Nephron progenitor cell (in vitro differentiated cells): ENCODE measurements around the gene CTDSPL.
"Not testable (repeated sequence)": the region's sequence is repeated elsewhere in the genome, so short reads cannot be mapped to it uniquely, and the experiment has no call there.

Source experiments
- DNase-seq: peaks from one replicate; pipeline ENCODE4 v3.0.0; 2021
- H3K27ac Mint-ChIP-seq: 2 replicates; pipeline ENCODE4 v1.8.0; 2021; ENCODE audit warnings: mild to moderate bottlenecking, moderate library complexity, mixed read lengths
- H3K27me3 Mint-ChIP-seq: 2 replicates; pipeline ENCODE4 v1.8.0; 2021; ENCODE audit warnings: mild to moderate bottlenecking, low read depth, mixed read lengths; ENCODE audit not compliant: poor library complexity
- H3K36me3 Mint-ChIP-seq: 2 replicates; pipeline ENCODE4 v1.8.0; 2021; ENCODE audit warnings: low read depth, mixed read lengths
- H3K4me1 Mint-ChIP-seq: 2 replicates; pipeline ENCODE4 v1.8.0; 2021; ENCODE audit warnings: mixed read lengths
- H3K4me3 Mint-ChIP-seq: 2 replicates; pipeline ENCODE4 v1.8.0; 2021; ENCODE audit warnings: mild to moderate bottlenecking, moderate library complexity, mixed read lengths
- H3K9me3 Mint-ChIP-seq: 2 replicates; pipeline ENCODE4 v1.8.0; 2021; ENCODE audit warnings: mild to moderate bottlenecking, moderate library complexity, mixed read lengths
- TF ChIP-seq, protein P1 (sequence below): fragments of 200-600 bp; sonication (generic); IDR thresholded peaks from 2 replicates; pipeline ENCODE4 v1.5.0; 2021; ENCODE audit warnings: antibody characterized with exemption

CTDSPL gene

DNA sequence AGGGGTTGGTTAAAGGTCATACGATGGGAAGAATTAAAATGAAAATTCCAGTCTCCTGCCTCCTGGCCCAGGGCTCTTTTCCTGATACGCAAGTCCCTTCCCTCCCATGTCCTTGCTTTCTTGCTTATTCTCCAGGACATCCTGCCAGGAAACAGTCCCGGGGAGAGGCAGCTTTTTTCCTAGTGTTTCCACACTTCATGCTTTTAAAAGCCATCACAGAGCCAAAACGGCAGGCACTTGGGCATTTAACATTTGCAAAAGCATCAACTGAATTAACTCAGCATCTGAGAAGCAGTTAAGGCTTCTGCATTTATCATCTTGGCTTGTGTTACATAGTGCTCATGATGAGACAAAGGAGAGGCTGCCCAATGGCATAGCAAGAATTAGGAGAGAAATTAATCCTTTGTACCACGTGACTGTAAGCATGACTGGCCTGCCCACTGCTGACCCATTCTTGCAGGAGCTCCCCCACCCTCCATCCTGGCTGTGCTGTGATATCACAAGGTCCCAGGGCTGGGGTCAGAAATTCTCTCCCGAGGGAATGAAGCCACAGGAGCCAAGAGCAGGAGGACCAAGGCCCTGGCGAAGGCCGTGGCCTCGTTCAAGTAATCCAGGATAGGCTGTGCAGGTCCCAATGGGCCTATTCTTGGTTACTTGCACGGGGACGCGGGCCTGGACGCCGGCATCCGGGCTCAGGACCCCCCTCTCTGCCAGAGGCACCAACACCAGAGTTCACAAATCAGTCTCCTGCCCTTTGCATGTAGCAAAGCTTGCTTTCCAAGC is 107.3 kb downstream of the CTDSPL start:
- DNase-seq, result no peak
- peaks cover 2% of the 10 kb centered on the region for H3K27me3 Mint-ChIP-seq

DNA sequence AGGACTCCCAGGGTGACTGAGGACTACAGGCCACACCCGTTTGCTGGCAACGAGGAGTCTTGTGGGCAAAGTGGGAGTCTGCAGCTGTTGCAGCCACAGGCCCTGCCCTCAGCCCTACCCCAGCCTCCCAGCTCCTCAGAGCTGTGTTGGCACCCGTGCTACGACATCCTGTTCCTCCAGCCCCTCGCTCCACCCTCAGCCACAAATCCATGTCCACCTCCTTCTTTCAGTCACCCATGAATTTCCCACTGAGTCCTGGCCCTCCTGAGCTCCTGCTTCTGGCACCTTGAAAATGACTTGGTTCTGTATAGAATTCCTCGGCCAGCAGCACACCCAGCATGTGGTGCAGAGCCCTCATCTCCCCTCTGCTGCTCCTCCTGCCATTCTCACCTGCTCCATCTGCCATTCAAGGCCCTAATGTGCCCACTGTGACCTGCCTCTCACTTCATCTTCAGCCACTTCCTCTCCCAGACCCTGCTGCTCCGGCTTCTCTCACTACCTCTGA is 108.0 kb downstream of the CTDSPL start:
- DNase-seq, result no peak
- Mint-ChIP-seq H3K4me1 (peaks cover 6% of the 10 kb centered on the region), H3K27ac (peak overlapping the region; percentile 76)

More for the DNA sequence above, 107.3 kb downstream of the CTDSPL start:
- no peak overlapping the region for H3K4me3 Mint-ChIP-seq
- H3K4me1 Mint-ChIP-seq, result peaks cover 10% of the 10 kb centered on the region
- H3K27ac Mint-ChIP-seq, result peak overlapping the region; percentile 67
- TF ChIP-seq, protein P1, sequence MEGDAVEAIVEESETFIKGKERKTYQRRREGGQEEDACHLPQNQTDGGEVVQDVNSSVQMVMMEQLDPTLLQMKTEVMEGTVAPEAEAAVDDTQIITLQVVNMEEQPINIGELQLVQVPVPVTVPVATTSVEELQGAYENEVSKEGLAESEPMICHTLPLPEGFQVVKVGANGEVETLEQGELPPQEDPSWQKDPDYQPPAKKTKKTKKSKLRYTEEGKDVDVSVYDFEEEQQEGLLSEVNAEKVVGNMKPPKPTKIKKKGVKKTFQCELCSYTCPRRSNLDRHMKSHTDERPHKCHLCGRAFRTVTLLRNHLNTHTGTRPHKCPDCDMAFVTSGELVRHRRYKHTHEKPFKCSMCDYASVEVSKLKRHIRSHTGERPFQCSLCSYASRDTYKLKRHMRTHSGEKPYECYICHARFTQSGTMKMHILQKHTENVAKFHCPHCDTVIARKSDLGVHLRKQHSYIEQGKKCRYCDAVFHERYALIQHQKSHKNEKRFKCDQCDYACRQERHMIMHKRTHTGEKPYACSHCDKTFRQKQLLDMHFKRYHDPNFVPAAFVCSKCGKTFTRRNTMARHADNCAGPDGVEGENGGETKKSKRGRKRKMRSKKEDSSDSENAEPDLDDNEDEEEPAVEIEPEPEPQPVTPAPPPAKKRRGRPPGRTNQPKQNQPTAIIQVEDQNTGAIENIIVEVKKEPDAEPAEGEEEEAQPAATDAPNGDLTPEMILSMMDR, result no peak
- peaks cover 30% of the 10 kb centered on the region for H3K36me3 Mint-ChIP-seq
- no peaks in the 10 kb centered on the region for H3K9me3 Mint-ChIP-seq

DNA sequence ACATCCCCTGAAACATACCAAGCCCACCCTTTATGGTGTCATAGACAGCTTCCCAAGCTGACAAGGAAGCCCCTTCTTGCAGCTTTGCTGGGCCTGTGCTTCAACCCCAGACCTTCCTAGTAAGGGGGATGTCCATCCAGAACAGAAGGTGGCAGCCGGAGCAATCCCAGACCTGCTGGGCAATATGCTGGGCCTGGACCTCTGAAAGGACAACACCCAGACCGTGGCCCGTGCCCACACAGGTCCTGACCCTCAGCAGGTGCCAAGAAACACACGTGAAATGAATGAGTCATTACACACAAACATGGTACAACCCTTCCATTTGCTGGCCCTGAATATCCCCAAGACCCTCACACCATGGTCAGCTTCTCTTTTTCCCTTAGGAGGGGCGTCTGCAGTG is 109.1 kb downstream of the CTDSPL start:
- no peaks in the 10 kb centered on the region for H3K4me1 Mint-ChIP-seq
- H3K36me3 Mint-ChIP-seq, result peaks cover 31% of the 10 kb centered on the region
- no peak for DNase-seq
- H3K4me3 Mint-ChIP-seq, result no peak overlapping the region
- TF ChIP-seq, protein P1, result no peak
- peak overlapping the region; percentile 81 for H3K27ac Mint-ChIP-seq
- H3K27me3 Mint-ChIP-seq, result peaks cover 2% of the 10 kb centered on the region
- no peaks in the 10 kb centered on the region for H3K9me3 Mint-ChIP-seq

More for the DNA sequence above, 108.0 kb downstream of the CTDSPL start:
- H3K4me3 Mint-ChIP-seq, result no peak overlapping the region
- peaks cover 2% of the 10 kb centered on the region for H3K27me3 Mint-ChIP-seq
- H3K9me3 Mint-ChIP-seq, result no peaks in the 10 kb centered on the region
- peaks cover 28% of the 10 kb centered on the region for H3K36me3 Mint-ChIP-seq
- TF ChIP-seq, protein P1, result no peak

DNA sequence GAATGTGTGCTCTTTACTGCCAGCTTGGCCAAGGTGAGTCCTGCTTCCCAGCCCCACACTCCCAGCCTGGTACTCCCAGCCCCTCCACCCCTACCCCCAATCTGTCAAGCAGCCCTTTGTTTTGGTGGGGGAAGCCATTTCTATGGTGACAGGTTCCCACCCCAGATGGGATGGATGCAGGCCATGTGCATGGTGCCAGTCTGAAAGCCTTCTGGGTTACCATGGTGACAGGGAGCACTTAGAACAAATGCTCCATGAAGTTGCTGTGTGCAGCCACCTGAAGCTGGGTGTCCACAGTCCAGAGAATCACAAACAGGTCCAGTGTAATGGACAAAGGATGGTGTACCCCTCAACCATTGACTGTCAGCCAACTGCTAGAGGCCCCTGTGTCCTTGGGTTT is 109.8 kb downstream of the CTDSPL start:
- no peak for DNase-seq
- Mint-ChIP-seq H3K4me1 (no peaks in the 10 kb centered on the region), H3K9me3 (no peaks in the 10 kb centered on the region), H3K4me3 (no peak overlapping the region), H3K36me3 (peaks cover 37% of the 10 kb centered on the region), H3K27me3 (peaks cover 7% of the 10 kb centered on the region), H3K27ac (no peak overlapping the region)
- TF ChIP-seq, protein P1, result no peak

DNA sequence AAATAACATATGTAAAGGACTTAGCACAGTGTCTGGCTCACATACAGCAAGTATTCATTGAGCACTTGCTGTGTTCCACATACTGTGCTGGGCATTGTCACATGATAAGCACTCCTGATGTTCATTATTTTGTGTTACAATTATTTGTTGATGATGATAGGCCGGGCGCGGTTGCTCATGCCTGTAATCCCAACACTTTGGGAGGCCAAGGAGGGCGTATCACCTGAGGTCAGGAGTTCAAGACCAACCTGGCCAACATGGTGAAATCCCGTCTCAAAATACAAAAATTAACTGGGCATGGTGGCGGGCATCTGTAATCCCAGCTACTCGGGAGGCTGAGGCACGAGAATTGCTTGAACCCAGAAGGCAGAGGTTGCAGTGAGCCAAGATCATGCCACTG is 110.4 kb downstream of the CTDSPL start:
- not testable (repeated sequence) for H3K9me3 Mint-ChIP-seq, H3K4me3 Mint-ChIP-seq, H3K27me3 Mint-ChIP-seq, DNase-seq, H3K27ac Mint-ChIP-seq, H3K4me1 Mint-ChIP-seq
- H3K36me3 Mint-ChIP-seq, result peaks cover 42% of the 10 kb centered on the region

DNA sequence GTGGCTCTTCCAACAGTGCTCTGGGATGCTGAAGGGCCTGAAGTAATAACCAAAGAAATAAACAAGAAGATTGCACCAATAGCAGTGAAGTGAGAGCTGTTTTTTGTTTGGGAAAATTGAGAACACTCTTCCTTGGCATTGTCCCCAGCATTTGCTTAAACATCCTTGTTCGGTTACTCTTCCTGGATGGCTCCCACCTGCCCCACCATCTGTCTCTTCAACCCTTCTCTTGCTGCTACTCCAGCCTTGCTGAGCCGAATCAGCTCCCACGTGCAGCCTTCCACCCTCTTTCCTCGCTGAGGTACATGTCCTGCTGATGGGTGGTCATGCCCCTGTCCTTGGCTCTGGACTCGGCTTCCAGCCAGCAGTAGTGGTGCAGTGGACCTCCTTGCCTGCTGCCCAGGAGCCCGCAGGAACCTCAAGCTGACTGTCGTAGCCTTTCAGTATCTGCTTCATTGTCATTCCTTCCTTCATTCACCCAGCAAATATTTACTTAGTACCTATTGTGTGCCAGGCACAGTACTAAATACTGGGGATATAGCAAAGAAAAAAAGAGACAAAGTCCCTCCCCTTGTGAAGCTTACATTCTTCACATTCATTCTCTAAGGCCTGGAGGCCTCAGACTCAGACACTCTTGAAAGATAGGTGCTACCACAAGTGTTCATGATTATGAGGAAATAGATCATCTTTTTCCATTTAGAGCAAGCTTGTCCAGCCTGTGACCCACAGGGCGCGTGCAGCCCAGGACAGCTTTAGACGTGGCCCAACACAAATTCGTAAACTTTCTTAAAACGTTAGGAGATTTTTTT is 111.8 kb downstream of the CTDSPL start:
- no peak for DNase-seq
- H3K36me3 Mint-ChIP-seq, result peaks cover 41% of the 10 kb centered on the region
- H3K27ac Mint-ChIP-seq, result peak overlapping the region; percentile 44
- H3K4me3 Mint-ChIP-seq, result no peak overlapping the region
- H3K4me1 Mint-ChIP-seq, result no peaks in the 10 kb centered on the region
- H3K9me3 Mint-ChIP-seq, result no peaks in the 10 kb centered on the region
- H3K27me3 Mint-ChIP-seq, result peaks cover 7% of the 10 kb centered on the region
- TF ChIP-seq, protein P1, result no peak
